Calu3 (cell line): ENCODE data around the gene PTGS1. TPM values are rescaled to one million over a fixed set of nuclear protein-coding genes. Genes with fewer than 3 reads are reported as not detected.

Experiments
- BruUV-seq: library from RNA; stranded (reverse); fragments of 400-500 nt; replicated peaks from 2 replicates; lab custom pipeline; 2021; lab: Mats Ljungman, UMichigan
- CTCF ChIA-PET: fragments of 300-600 bp; sonication (Branson Sonifier 250); formaldehyde crosslinking; loops from one replicate; lab custom pipeline; 2022; ENCODE audit warnings: antibody characterized with exemption; lab: Charles Lee
- DNase-seq: peaks from one replicate; pipeline ENCODE4 v3.0.0; 2022
- H3K27ac Mint-ChIP-seq: one replicate; pipeline ENCODE4 v1.8.0; 2022; ENCODE audit warnings: mixed read lengths; ENCODE audit not compliant: unreplicated experiment
- H3K27me3 Mint-ChIP-seq: one replicate; pipeline ENCODE4 v1.8.0; 2022; ENCODE audit warnings: mixed read lengths; ENCODE audit not compliant: unreplicated experiment
- H3K36me3 Mint-ChIP-seq: one replicate; pipeline ENCODE4 v1.8.0; 2022; ENCODE audit warnings: mild to moderate bottlenecking, moderate library complexity, mixed read lengths; ENCODE audit not compliant: insufficient read depth, unreplicated experiment
- H3K4me1 Mint-ChIP-seq: one replicate; pipeline ENCODE4 v1.8.0; 2022; ENCODE audit warnings: mild to moderate bottlenecking, low read depth, mixed read lengths; ENCODE audit not compliant: unreplicated experiment
- H3K4me3 Mint-ChIP-seq: one replicate; pipeline ENCODE4 v1.8.0; 2022; ENCODE audit warnings: mild to moderate bottlenecking, low read depth, moderate library complexity, mixed read lengths; ENCODE audit not compliant: unreplicated experiment
- H3K9me3 Mint-ChIP-seq: one replicate; pipeline ENCODE4 v1.8.0; 2022; ENCODE audit warnings: low read depth, mixed read lengths; ENCODE audit not compliant: unreplicated experiment
- CTCF ChIP-seq: fragments of 200-600 bp; IDR thresholded peaks from one replicate; pipeline ENCODE4 v1.8.0; 2022; ENCODE audit warnings: antibody characterized with exemption; ENCODE audit not compliant: unreplicated experiment
- intact Hi-C: fragments of 100-400 bp; cut with micrococcal nuclease; formaldehyde crosslinking; loops from one replicate; pipeline ENCODE4 v1.10.0; 2022; ENCODE audit not compliant: unreplicated experiment
- total RNA-seq: library from RNA; stranded (reverse); gene quantifications from 2 replicates; pipeline ENCODE4 v1.2.3, GENCODE V29; 2022

The PTGS1 gene
- total RNA-seq, 1 experiment from 2014 or later = 0.66 TPM

DNA sequence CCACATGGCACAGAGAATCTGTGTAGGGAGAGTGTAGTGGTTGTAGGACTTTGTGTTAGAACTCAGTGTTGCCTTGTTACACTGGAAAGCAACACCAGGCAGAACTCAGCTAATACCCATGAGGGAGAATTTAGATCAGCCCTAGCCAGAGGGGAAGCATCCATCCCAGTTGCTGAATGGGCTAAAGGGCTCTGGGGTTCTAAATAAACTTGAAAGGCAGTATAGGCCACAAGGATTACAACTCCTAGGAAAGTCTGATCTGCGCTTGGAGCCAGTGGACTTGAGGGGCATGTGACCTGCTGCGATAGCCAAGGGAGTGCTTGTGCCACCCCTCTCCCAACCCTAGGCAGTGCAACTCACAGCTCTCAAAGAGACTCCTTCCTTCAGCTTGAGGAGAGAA, 26.9 kb downstream of the PTGS1 start:
- TF ChIP-seq CTCF = no peak
- H3K4me1 Mint-ChIP-seq = peaks cover 8% of the 10 kb centered on the region
- no TSS peak for BruUV-seq
- H3K27ac Mint-ChIP-seq = no peak overlapping the region
- DNase-seq = no peak
- H3K4me3 Mint-ChIP-seq = no peak overlapping the region
- no peaks in the 10 kb centered on the region for H3K9me3 Mint-ChIP-seq
- CTCF ChIA-PET = no interaction called here
- H3K27me3 Mint-ChIP-seq = no peaks in the 10 kb centered on the region
- peaks cover 7% of the 10 kb centered on the region for H3K36me3 Mint-ChIP-seq
- intact Hi-C loops = no loop called here

GRCh38 chr9:122398371-122398924, 27.6 kb downstream of the PTGS1 start:
- H3K9me3 Mint-ChIP-seq = no peaks in the 10 kb centered on the region
- CTCF ChIA-PET = no interaction called here

DNA sequence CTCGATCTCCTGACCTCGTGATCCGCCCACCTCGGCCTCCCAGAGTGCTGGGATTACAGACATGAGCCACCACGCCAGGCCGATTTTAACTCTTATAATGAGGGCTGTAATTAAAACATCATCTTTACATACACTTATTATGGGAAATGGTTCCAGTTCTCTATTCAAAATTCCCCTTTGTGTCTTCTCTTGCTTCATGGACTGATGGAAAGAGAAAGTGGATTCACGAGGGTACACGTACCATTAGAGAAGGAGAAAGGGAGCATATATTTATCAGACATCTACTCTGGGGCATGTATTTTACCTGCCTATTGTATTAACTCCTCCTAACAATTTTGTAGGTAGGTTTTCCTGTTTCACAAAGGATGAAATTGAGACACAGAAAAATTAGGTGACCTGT, 31.1 kb downstream of the PTGS1 start:
- DNase-seq = no peak
- peaks cover 10% of the 10 kb centered on the region for H3K4me1 Mint-ChIP-seq
- H3K27me3 Mint-ChIP-seq = no peaks in the 10 kb centered on the region
- H3K4me3 Mint-ChIP-seq = peak overlapping the region; percentile 43
- BruUV-seq = no TSS peak
- intact Hi-C loops = no loop called here
- peak overlapping the region; percentile 97 for H3K27ac Mint-ChIP-seq
- no peaks in the 10 kb centered on the region for H3K9me3 Mint-ChIP-seq
- CTCF ChIA-PET = no interaction called here
- no peak for TF ChIP-seq CTCF
- H3K36me3 Mint-ChIP-seq = peaks cover 8% of the 10 kb centered on the region

More at GRCh38 chr9:122398371-122398924, 27.6 kb downstream of the PTGS1 start:
- Mint-ChIP-seq H3K27ac (no peak overlapping the region), H3K36me3 (peaks cover 8% of the 10 kb centered on the region), H3K4me3 (no peak overlapping the region), H3K27me3 (no peaks in the 10 kb centered on the region), H3K4me1 (peaks cover 10% of the 10 kb centered on the region)
- no TSS peak for BruUV-seq
- no peak for TF ChIP-seq CTCF
- no peak for DNase-seq
- intact Hi-C loops = no loop called here

DNA sequence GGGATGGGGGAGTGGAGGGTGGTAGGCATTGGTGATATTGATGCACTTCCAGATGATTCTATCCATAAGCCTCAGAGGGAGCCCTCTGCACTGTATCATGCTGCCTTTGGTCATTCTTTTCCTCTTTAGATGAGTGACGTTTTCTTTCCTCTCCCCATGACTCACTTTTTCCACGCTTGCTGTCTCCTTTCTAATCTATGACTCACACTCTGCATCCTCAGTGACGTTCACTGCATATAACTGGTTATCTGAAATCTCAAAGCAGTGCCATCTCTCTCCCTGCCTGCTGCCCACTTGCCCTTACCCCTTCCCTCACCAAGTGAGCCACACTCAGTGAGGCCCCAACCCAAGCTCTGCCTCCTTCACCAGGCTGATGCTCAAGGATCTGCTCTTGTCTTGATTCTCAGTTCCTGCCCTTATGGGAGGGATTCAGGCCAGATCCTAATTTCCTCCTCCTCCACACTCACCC, 31.6 kb downstream of the PTGS1 start:
- TF ChIP-seq CTCF = no peak
- BruUV-seq = no TSS peak
- intact Hi-C loops = no loop called here
- H3K36me3 Mint-ChIP-seq = peaks cover 8% of the 10 kb centered on the region
- peak; percentile 50 for DNase-seq
- no peaks in the 10 kb centered on the region for H3K9me3 Mint-ChIP-seq
- H3K4me3 Mint-ChIP-seq = peak overlapping the region; percentile 43
- H3K27ac Mint-ChIP-seq = peak overlapping the region; percentile 97
- H3K4me1 Mint-ChIP-seq = peaks cover 10% of the 10 kb centered on the region
- H3K27me3 Mint-ChIP-seq = no peaks in the 10 kb centered on the region
- CTCF ChIA-PET = no interaction called here
